Measurements from ENCODE around the gene RNF39. TPM values are rescaled to one million over a fixed set of nuclear protein-coding genes. Genes with fewer than 3 reads are reported as not detected.

Gene RNF39
- total RNA-seq, 4 donors from 2014 or later = 0.42 TPM; not detected in 3

GRCh38 chr6:30062471-30063178, 12.9 kb downstream of the RNF39 start:
- Histone ChIP-seq H3K27me3 (no peaks in the 10 kb centered on the region), H3K27ac (no peak overlapping the region), H3K36me3 (peaks cover 0 to 7% (median 0%) of the 10 kb centered on the region in 3 donors), H3K9me3 (no peaks in the 10 kb centered on the region), H3K4me3 (no peak overlapping the region), H3K4me1 (peaks cover 0 to 55% (median 20%) of the 10 kb centered on the region in 4 donors)
- TF ChIP-seq POLR2A (IDR thresholded peaks at IDR 0.05) (no peak), EP300 (IDR thresholded peaks at IDR 0.05) (no peak), CTCF (IDR thresholded peaks at IDR 0.05) (no peak)
- 95 to 97% methylated on average over 7 of the region's 7 CpGs for WGBS, 2 donors
- no peak for DNase-seq (ENCODE audit: low spot score in 2 of 2)

DNA sequence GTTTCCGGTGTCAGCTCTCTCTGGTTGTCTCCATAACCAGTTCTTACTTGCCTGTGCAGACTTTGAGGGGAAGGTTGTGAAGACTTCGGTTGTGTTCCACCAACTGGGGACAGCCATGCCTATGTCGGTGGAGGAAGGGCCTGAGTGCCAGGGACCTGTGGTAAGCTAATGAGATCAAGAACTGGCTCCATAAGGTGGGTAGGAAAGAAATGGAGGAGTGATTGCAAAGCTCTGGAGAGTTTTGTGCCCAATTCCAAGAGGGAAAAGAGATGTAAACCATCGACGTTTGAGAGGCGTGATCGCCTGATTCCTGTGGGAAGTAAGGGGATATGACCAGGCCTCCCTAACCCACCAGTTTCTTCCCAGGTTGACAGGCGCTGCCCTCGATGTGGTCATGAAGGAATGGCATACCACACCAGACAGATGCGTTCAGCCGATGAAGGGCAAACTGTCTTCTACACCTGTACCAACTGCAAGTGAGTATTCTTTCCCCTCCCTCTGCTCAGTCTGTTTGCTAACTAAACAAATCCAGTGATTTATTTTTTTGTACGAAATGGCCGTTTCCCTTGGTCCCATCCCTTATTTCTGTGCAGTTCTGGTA, 13.6 kb downstream of the RNF39 start:
- Histone ChIP-seq H3K4me1 (peaks cover 0 to 51% (median 18%) of the 10 kb centered on the region in 4 donors), H3K27me3 (no peaks in the 10 kb centered on the region), H3K9me3 (no peaks in the 10 kb centered on the region), H3K36me3 (peaks cover 0 to 14% (median 0%) of the 10 kb centered on the region in 3 donors), H3K27ac (peak overlapping the region; percentile 55 to 96 (median 92)), H3K4me3 (peak overlapping the region; percentile 51 to 96 (median 68))
- WGBS, 2 donors = 59 to 64% methylated on average over 13 of the region's 13 CpGs
- no peak for TF ChIP-seq EP300 (IDR thresholded peaks at IDR 0.05)
- no peak for TF ChIP-seq CTCF (IDR thresholded peaks at IDR 0.05)
- TF ChIP-seq POLR2A (IDR thresholded peaks at IDR 0.05) = no peak
- no peak for DNase-seq (ENCODE audit: low spot score in 2 of 2)

DNA sequence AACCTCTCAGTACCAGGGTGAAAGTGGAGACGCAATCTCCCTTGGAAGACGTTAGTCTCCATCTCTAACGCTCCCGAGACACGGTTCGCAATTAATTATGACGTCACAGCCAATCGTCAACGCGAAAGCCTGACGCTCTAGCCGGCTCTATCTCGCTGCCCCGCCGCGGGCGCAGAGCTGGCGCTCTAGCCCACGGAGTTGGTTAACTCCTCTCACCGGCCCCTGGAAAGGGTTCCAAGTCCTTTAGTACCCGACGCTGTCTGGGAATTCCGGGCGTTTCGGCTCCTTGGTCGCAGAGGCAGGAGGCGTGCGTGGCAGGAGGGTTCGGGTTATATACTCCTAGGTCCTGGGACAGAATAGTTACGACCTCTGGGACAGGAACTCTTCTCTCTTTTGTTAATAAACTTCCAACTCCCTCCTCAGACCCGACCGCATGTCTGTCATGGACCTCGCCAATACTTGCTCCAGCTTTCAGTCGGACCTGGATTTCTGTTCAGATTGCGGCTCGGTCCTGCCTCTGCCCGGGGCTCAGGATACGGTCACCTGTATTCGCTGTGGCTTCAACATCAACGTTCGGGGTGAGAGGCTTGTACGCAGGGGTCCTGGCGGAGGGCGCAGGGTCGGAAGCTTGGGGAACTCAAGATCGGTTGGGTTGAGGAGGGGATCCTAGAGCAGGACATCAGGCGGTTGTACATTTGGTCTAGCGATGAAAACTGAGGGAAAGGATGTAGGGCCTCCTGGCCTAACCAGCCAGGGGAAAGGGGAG, 14.3 kb downstream of the RNF39 start, which contains the start of gene POLR1H:
Gene POLR1H (plus strand): TSS at position 174 of the 766 bp plus-strand sequence. CDS start 260 bp downstream, at position 434.
- Histone ChIP-seq H3K9me3 (no peaks in the 10 kb centered on the region), H3K27ac (peak within 1 kb of the TSS; percentile 55 to 96 (median 92)), H3K36me3 (peaks cover 0 to 19% (median 0%) of the 10 kb centered on the region in 3 donors), H3K4me3 (peak within 1 kb of the TSS; percentile 51 to 96 (median 68)), H3K4me1 (peaks cover 0 to 49% (median 18%) of the 10 kb centered on the region in 4 donors), H3K27me3 (no peaks in the 10 kb centered on the region)
- TF ChIP-seq EP300 (IDR thresholded peaks at IDR 0.05) (peak; percentile 82 to 97), CTCF (IDR thresholded peaks at IDR 0.05) (peak in 1 of 5 experiments; percentile 38), POLR2A (IDR thresholded peaks at IDR 0.05) (peak; percentile 81 to 85)
- WGBS, 2 donors = 0 to 1% methylated on average over 44 to 48 of the region's 48 CpGs
- peak; percentile 79 to 88 for DNase-seq (ENCODE audit: low spot score in 2 of 2)

GRCh38 chr6:30060606-30061091, 14.9 kb downstream of the RNF39 start:
- peak overlapping the region; percentile 51 to 96 (median 68) for H3K4me3 ChIP-seq
- peak overlapping the region; percentile 55 to 96 (median 92) for H3K27ac ChIP-seq
- no peak for TF ChIP-seq EP300 (IDR thresholded peaks at IDR 0.05)
- TF ChIP-seq POLR2A (IDR thresholded peaks at IDR 0.05) = no peak
- no peak for TF ChIP-seq CTCF (IDR thresholded peaks at IDR 0.05)
- no peaks in the 10 kb centered on the region for H3K27me3 ChIP-seq
- 0 to 1% methylated on average over 24 of the region's 24 CpGs for WGBS, 2 donors
- peaks cover 0 to 25% (median 0%) of the 10 kb centered on the region in 3 donors for H3K36me3 ChIP-seq
- no peaks in the 10 kb centered on the region for H3K9me3 ChIP-seq
- DNase-seq (ENCODE audit: low spot score in 2 of 2) = no peak
- H3K4me1 ChIP-seq = peaks cover 0 to 43% (median 13%) of the 10 kb centered on the region in 4 donors
